IPS-18c (cell line): ENCODE results near the gene ILF2.
A peak's percentile ranks its signal among the peaks of the same experiment; 100 is the strongest.

Experiments used
- H3K4me3 ChIP-seq: 2 replicates; pipeline ENCODE4 v1.7.0; 2013; ENCODE audit warnings: low read depth, mild to moderate bottlenecking, low read length, moderate library complexity; ENCODE audit not compliant: insufficient read depth
- H3K9me3 ChIP-seq: one replicate; pipeline ENCODE4 v1.6.1; 2013; ENCODE audit warnings: mild to moderate bottlenecking, low read length, moderate library complexity; ENCODE audit not compliant: control insufficient read depth, insufficient read depth

The ILF2 gene

GRCh38 chr1:153638261-153638660 is 32.5 kb downstream of the ILF2 start:
- Histone ChIP-seq H3K4me3 (no peak overlapping the region), H3K9me3 (no peaks in the 10 kb centered on the region)

- Histone ChIP-seq H3K4me3 (no peak overlapping the region), H3K9me3 (no peaks in the 10 kb centered on the region)
These were observed 34.5 kb downstream of the ILF2 start for GRCh38 chr1:153636312-153636711.

GRCh38 chr1:153635872-153636271 is 34.9 kb downstream of the ILF2 start:
- no peak overlapping the region for H3K4me3 ChIP-seq
- H3K9me3 ChIP-seq, result no peaks in the 10 kb centered on the region

GRCh38 chr1:153633754-153634665 is 36.8 kb downstream of the ILF2 start, which contains the start of gene CHTOP:
Gene CHTOP (plus strand): TSS chr1:153634066. CDS start chr1:153636589, 2,523 bp downstream.
- H3K9me3 ChIP-seq, result no peaks in the 10 kb centered on the region
- peak within 1 kb of the TSS; percentile 100 for H3K4me3 ChIP-seq

- peaks cover 2% of the 10 kb centered on the region for H3K9me3 ChIP-seq
- H3K4me3 ChIP-seq, result peak overlapping the region; percentile 22; the same call in 1 of the 2 replicates
These were observed 37.5 kb downstream of the ILF2 start for GRCh38 chr1:153633161-153633753.

GRCh38 chr1:153631047-153632022 is 39.5 kb downstream of the ILF2 start:
- H3K4me3 ChIP-seq, result no peak overlapping the region
- H3K9me3 ChIP-seq, result peaks cover 2% of the 10 kb centered on the region

GRCh38 chr1:153630384-153630783 is 40.4 kb downstream of the ILF2 start:
- Histone ChIP-seq H3K9me3 (peaks cover 2% of the 10 kb centered on the region), H3K4me3 (no peak overlapping the region)

- H3K9me3 ChIP-seq, result peaks cover 2% of the 10 kb centered on the region
- no peak overlapping the region for H3K4me3 ChIP-seq
These were observed 40.8 kb downstream of the ILF2 start for GRCh38 chr1:153629971-153630370.

GRCh38 chr1:153629343-153629665 is 41.5 kb downstream of the ILF2 start:
- Histone ChIP-seq H3K4me3 (no peak overlapping the region), H3K9me3 (peaks cover 2% of the 10 kb centered on the region)

- no peak overlapping the region for H3K4me3 ChIP-seq
- H3K9me3 ChIP-seq, result peaks cover 2% of the 10 kb centered on the region
These were observed 42.0 kb downstream of the ILF2 start for GRCh38 chr1:153628638-153629342.

GRCh38 chr1:153627715-153628626 is 42.8 kb downstream of the ILF2 start, which contains the start of gene S100A1:
Gene S100A1 (plus strand): TSS chr1:153628434. CDS start chr1:153630522, 2,088 bp downstream.
- Histone ChIP-seq H3K9me3 (peaks cover 2% of the 10 kb centered on the region), H3K4me3 (peak within 1 kb of the TSS; percentile 95)

- Histone ChIP-seq H3K4me3 (peak within 1 kb of the TSS; percentile 95), H3K9me3 (peaks cover 2% of the 10 kb centered on the region)
These were observed 43.7 kb downstream of the ILF2 start, which contains the start of gene S100A13 for GRCh38 chr1:153626904-153627714. Gene S100A13 (minus strand): TSS chr1:153627505. CDS start chr1:153626472, 1,033 bp downstream.

- H3K9me3 ChIP-seq, result peaks cover 2% of the 10 kb centered on the region
- peak overlapping the region; percentile 95 for H3K4me3 ChIP-seq
These were observed 44.3 kb downstream of the ILF2 start for GRCh38 chr1:153626477-153626903.

- no peak overlapping the region for H3K4me3 ChIP-seq
- peaks cover 2% of the 10 kb centered on the region for H3K9me3 ChIP-seq
These were observed 45.7 kb downstream of the ILF2 start for GRCh38 chr1:153624965-153625611.
